Type B pancreatic cell (in vitro differentiated cells): ENCODE results near the gene REP15. TPM values are rescaled to one million over a fixed set of nuclear protein-coding genes. Genes with fewer than 3 reads are reported as not detected.
"Not testable (repeated sequence)": the region's sequence is repeated elsewhere in the genome, so short reads cannot be mapped to it uniquely, and the experiment has no call there.

Experiments used
- DNase-seq: peaks from one replicate; pipeline ENCODE4 v3.0.0; 2021; ENCODE audit warnings: mixed read lengths; ENCODE audit not compliant: unreplicated experiment; ENCODE audit errors: extremely low spot score
- H3K27ac Mint-ChIP-seq: 2 replicates; pipeline ENCODE4 v1.8.0; 2021; ENCODE audit warnings: mild to moderate bottlenecking, mixed read lengths
- H3K27me3 Mint-ChIP-seq: 2 replicates; pipeline ENCODE4 v1.8.0; 2021; ENCODE audit warnings: mixed read lengths
- H3K36me3 Mint-ChIP-seq: 2 replicates; pipeline ENCODE4 v1.8.0; 2021; ENCODE audit warnings: mixed read lengths
- H3K4me1 Mint-ChIP-seq: one replicate; pipeline ENCODE4 v1.8.0; 2021; ENCODE audit warnings: mixed read lengths; ENCODE audit not compliant: unreplicated experiment
- H3K4me3 Mint-ChIP-seq: 2 replicates; pipeline ENCODE4 v1.8.0; 2021; ENCODE audit warnings: mild to moderate bottlenecking, mixed read lengths
- H3K9me3 Mint-ChIP-seq: 2 replicates; pipeline ENCODE4 v1.8.0; 2021; ENCODE audit warnings: mixed read lengths
- CTCF ChIP-seq: fragments of 200-600 bp; sonication (generic); conservative IDR thresholded peaks from 2 replicates; pipeline ENCODE4 v1.5.0; 2021; ENCODE audit warnings: antibody characterized with exemption, mild to moderate bottlenecking
- long read RNA-seq: library from polyadenylated mRNA; unstranded; transcript quantifications from one replicate; pipeline ENCODE4 v2.0.0, GENCODE V29; 2020
- total RNA-seq: library from RNA; stranded (reverse); gene quantifications from 2 replicates; pipeline ENCODE4 v1.2.1, GENCODE V29; 2021; ENCODE audit warnings: low replicate concordance

Gene REP15
- 2.5 and 3.4 TPM in 2 replicates for total RNA-seq
- long read RNA-seq, partial matches to known transcripts = 0 of 4 reads
- long read RNA-seq, other reads (novel, unspliced or antisense) = 0 of 4 reads

GRCh38 chr12:27696293-27696652, at the start of gene REP15:
Gene REP15 (plus strand): TSS chr12:27696447. CDS start chr12:27696563, 116 bp downstream.
- DNase-seq = no peak
- no peaks in the 10 kb centered on the region for H3K27me3 Mint-ChIP-seq
- H3K4me1 Mint-ChIP-seq = no peaks in the 10 kb centered on the region
- no peaks in the 10 kb centered on the region for H3K9me3 Mint-ChIP-seq
- H3K36me3 Mint-ChIP-seq = peaks cover 25% of the 10 kb centered on the region
- H3K4me3 Mint-ChIP-seq = no peak within 1 kb of the TSS
- no peak for TF ChIP-seq CTCF
- peak within 1 kb of the TSS; percentile 13 for H3K27ac Mint-ChIP-seq

GRCh38 chr12:27650011-27650410, 46.2 kb upstream of the REP15 start:
- no peak for DNase-seq
- TF ChIP-seq CTCF = no peak
- H3K27ac Mint-ChIP-seq = no peak overlapping the region
- H3K9me3 Mint-ChIP-seq = peaks cover 5% of the 10 kb centered on the region
- H3K4me3 Mint-ChIP-seq = no peak overlapping the region
- peaks cover 36% of the 10 kb centered on the region for H3K36me3 Mint-ChIP-seq
- no peaks in the 10 kb centered on the region for H3K27me3 Mint-ChIP-seq
- H3K4me1 Mint-ChIP-seq = peaks cover 10% of the 10 kb centered on the region

- no peak for TF ChIP-seq CTCF
- no peaks in the 10 kb centered on the region for H3K27me3 Mint-ChIP-seq
- peaks cover 27% of the 10 kb centered on the region for H3K36me3 Mint-ChIP-seq
- no peaks in the 10 kb centered on the region for H3K4me1 Mint-ChIP-seq
- no peak overlapping the region for H3K4me3 Mint-ChIP-seq
- DNase-seq = no peak
- no peaks in the 10 kb centered on the region for H3K9me3 Mint-ChIP-seq
- H3K27ac Mint-ChIP-seq = no peak overlapping the region
Observed at GRCh38 chr12:27651201-27651600, 45.0 kb upstream of the REP15 start.

GRCh38 chr12:27652174-27652763, 44.0 kb upstream of the REP15 start:
- peak; percentile 96 for TF ChIP-seq CTCF
- peaks cover 25% of the 10 kb centered on the region for H3K36me3 Mint-ChIP-seq

GRCh38 chr12:27653661-27654060, 42.6 kb upstream of the REP15 start:
- Mint-ChIP-seq H3K4me1 (no peaks in the 10 kb centered on the region), H3K9me3 (no peaks in the 10 kb centered on the region), H3K27me3 (no peaks in the 10 kb centered on the region), H3K36me3 (peaks cover 18% of the 10 kb centered on the region), H3K4me3 (no peak overlapping the region), H3K27ac (no peak overlapping the region)
- DNase-seq = no peak
- TF ChIP-seq CTCF = no peak

More at GRCh38 chr12:27652174-27652763, 44.0 kb upstream of the REP15 start:
- Mint-ChIP-seq H3K27ac (no peak overlapping the region), H3K9me3 (no peaks in the 10 kb centered on the region), H3K4me3 (no peak overlapping the region), H3K4me1 (no peaks in the 10 kb centered on the region), H3K27me3 (no peaks in the 10 kb centered on the region)
- DNase-seq = no peak

- H3K27ac Mint-ChIP-seq, H3K4me1 Mint-ChIP-seq, H3K9me3 Mint-ChIP-seq, H3K27me3 Mint-ChIP-seq, DNase-seq, H3K4me3 Mint-ChIP-seq: not testable (repeated sequence)
- H3K36me3 Mint-ChIP-seq = peaks cover 23% of the 10 kb centered on the region
Observed at GRCh38 chr12:27655476-27655875, 40.8 kb upstream of the REP15 start.
